ENCODE results near the gene NCKAP1. TPM values are rescaled to one million over a fixed set of nuclear protein-coding genes. Genes with fewer than 3 reads are reported as not detected.

Gene NCKAP1
- total and polyA plus RNA-seq, 2 of the 4 experiments (the other 2 are of a cell fraction): 91.1 to 160 TPM

DNA sequence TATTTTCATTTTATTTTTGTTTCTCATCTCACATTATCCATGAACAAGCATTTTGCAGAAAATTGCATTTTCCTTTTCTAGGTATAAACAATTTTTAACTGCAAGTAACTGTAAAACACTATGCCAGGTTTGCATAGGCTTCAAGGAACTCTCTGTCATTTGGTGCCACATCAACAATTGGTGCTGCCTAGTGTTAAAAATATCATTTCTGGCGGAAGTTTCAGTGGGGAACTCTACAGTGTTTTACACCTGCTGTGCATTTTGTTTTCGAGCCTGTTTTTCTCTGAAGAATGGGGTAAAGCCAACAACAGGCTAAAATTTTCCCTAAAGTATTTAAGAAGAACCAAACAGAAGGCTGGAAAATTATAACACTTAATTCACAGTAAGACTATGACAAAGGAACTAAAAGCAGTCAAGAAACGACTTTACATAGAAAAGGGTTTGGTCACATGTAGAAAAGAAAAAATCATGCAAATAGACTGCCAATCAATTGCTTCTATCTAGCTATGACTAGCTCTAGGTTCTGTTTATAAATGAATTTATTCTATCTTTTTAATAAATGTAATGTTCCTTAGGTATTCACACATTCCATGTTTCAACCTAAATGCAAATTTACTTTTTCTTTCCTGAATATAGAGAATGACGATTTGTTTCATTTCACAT lies 150.4 kb downstream of the NCKAP1 start:
- Histone ChIP-seq H2AK5ac (ENCODE audit: low read depth, low read length) (no peak overlapping the region), H3K36me3 (ENCODE audit: control insufficient read depth, insufficient read depth, low read length) (no peaks in the 10 kb centered on the region), H2BK20ac (ENCODE audit: low read depth, low read length) (no peak overlapping the region), H3K18ac (ENCODE audit: low read depth, low read length) (no peak overlapping the region), H3K56ac (ENCODE audit: extremely low read depth, insufficient read depth, low read length) (no peak overlapping the region), H4K5ac (ENCODE audit: low read depth, low read length) (no peak overlapping the region), H3K4me3 (ENCODE audit: insufficient read depth, low read depth, low read length) (no peak overlapping the region), H3K4me2 (ENCODE audit: low read depth, low read length) (no peak overlapping the region), H4K20me1 (ENCODE audit: insufficient read depth, low read length) (no peaks in the 10 kb centered on the region), H2AFZ (replicated peaks; ENCODE audit: low read length, poor library complexity) (no peak overlapping the region), H3K4ac (ENCODE audit: low read depth, low read length) (no peak overlapping the region), H2BK120ac (ENCODE audit: low read depth, low read length) (no peak overlapping the region), H3K9ac (ENCODE audit: low read depth, low read length) (no peak overlapping the region), H3K9me1 (ENCODE audit: insufficient read depth, low read length) (no peaks in the 10 kb centered on the region), H4K8ac (ENCODE audit: low read depth in 2 of 2, low read length in 2 of 2) (no peak overlapping the region), H3K14ac (replicated peaks; ENCODE audit: low read depth, low read length) (no peak overlapping the region), H4K91ac (ENCODE audit: insufficient read depth, low read depth, low read length) (no peak overlapping the region), H3K23ac (ENCODE audit: low read depth, low read length) (no peak overlapping the region), H3K27me3 (ENCODE audit: control insufficient read depth, insufficient read depth, low read length) (no peaks in the 10 kb centered on the region), H3K79me1 (ENCODE audit: low read depth in 1 of 2, low read length in 2 of 2) (no peaks in the 10 kb centered on the region), H3K27ac (ENCODE audit: insufficient read depth, low read length) (no peak overlapping the region), H2AK9ac (replicated peaks; ENCODE audit: low read depth, low read length, poor library complexity) (no peak overlapping the region), H2BK15ac (ENCODE audit: low read depth, low read length) (no peak overlapping the region), H3K4me1 (ENCODE audit: control insufficient read depth, insufficient read depth, low read length) (peaks cover 2% of the 10 kb centered on the region), H2BK5ac (ENCODE audit: low read depth, low read length, poor library complexity, severe bottlenecking) (no peak overlapping the region), H3K9me3 (ENCODE audit: control insufficient read depth, insufficient read depth, low read length) (no peaks in the 10 kb centered on the region)
- DNase-seq (no peak), ATAC-seq (ENCODE audit: low read depth) (no peak)
- in situ Hi-C loops (cut with MboI; ENCODE audit: low sequenced_read_pairs): no loop called here
- dilution Hi-C loops (cut with HindIII; ENCODE audit: low sequenced_read_pairs, unreplicated experiment): no loop called here
- TF ChIP-seq RAD21 (IDR thresholded peaks at IDR 0.05; ENCODE audit: low read length): no peak
- no peak for TF ChIP-seq MXI1 (IDR thresholded peaks at IDR 0.05; ENCODE audit: borderline replicate concordance, low read depth, low read length)
- no peak for TF ChIP-seq MAFK (IDR thresholded peaks at IDR 0.05; ENCODE audit: low read depth, low read length)
- TF ChIP-seq CTCF (conservative IDR thresholded peaks at IDR 0.05; ENCODE audit: low read depth, low read length): no peak
- TF ChIP-seq SMC3 (IDR thresholded peaks at IDR 0.05; ENCODE audit: low read depth, low read length): no peak
- no peak for TF ChIP-seq RFX5 (IDR thresholded peaks at IDR 0.05; ENCODE audit: low read depth, low read length)
- no peak for TF ChIP-seq BHLHE40 (IDR thresholded peaks at IDR 0.05; ENCODE audit: low read depth, low read length)
- TF ChIP-seq FOS (IDR thresholded peaks at IDR 0.05; ENCODE audit: low read depth, low read length): no peak
- TF ChIP-seq MAZ (IDR thresholded peaks at IDR 0.05; ENCODE audit: borderline replicate concordance, low read depth, low read length): no peak
- no peak for TF ChIP-seq USF2 (IDR thresholded peaks at IDR 0.05; ENCODE audit: low read depth, low read length)
- TF ChIP-seq RCOR1 (IDR thresholded peaks at IDR 0.05; ENCODE audit: insufficient replicate concordance, low read length): no peak
- no peak for TF ChIP-seq ELK1 (IDR thresholded peaks at IDR 0.05; ENCODE audit: borderline replicate concordance, low read depth, low read length)
- no peak for TF ChIP-seq CHD1 (IDR thresholded peaks at IDR 0.05; ENCODE audit: low read depth, low read length)
- no peak for TF ChIP-seq NFE2L2 (IDR thresholded peaks at IDR 0.05; ENCODE audit: low read depth, low read length)
- no peak for TF ChIP-seq CEBPB (IDR thresholded peaks at IDR 0.05; ENCODE audit: low read depth, low read length)
- no peak for TF ChIP-seq POLR2A (IDR thresholded peaks at IDR 0.05; ENCODE audit: low read depth, low read length)
- POLR2A ChIA-PET (ENCODE audit: unreplicated experiment): no interaction called here
- CTCF ChIA-PET: no interaction called here
- BruUV-seq (replicated peaks): no TSS peak
- intact Hi-C loops (cut with micrococcal nuclease): no loop called here
- WGBS, 2 experiments (ENCODE audit: extremely low coverage in 2 of 2, insufficient read length in 1 of 2): no CpG with 5 or more reads among the region's 4 CpGs
